Suprapubic skin (tissue), 4 donors: ENCODE data around the gene CRNN.

ENCODE experiments used
- EP300 ChIP-seq: sonication (generic); formaldehyde crosslinking; IDR thresholded peaks from one replicate; pipeline ENCODE4 v1.6.1; 2017; ENCODE audit warnings: antibody characterized with exemption
- POLR2AphosphoS5 ChIP-seq, 3 donors: sonication (generic); formaldehyde crosslinking; IDR thresholded peaks; one replicate each; pipeline ENCODE4 v1.6.1; 2017; ENCODE audit warnings: antibody characterized with exemption in 3 of 3

DNA sequence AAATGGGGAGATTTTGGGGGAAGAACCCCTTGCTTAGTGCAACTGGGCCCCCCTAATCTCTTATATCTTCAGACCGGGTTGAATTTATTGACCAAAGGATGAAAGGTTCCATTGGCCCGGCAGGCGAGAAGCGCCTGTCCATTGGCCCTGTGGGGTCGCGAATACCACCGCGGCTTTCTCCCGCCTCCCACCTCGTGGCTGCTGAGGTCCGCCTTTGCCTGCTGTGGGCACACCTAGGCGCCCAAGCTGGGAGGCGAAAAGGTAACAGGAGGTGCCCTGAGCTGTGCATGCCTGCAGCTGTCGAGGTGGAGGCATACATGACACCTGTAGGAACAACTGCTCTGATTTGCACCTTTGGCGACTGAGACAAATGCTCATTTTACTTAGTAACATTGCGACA, 33.1 kb downstream of the CRNN start:
- TF ChIP-seq EP300, result no peak
- no peak for TF ChIP-seq POLR2AphosphoS5 (IDR thresholded peaks at IDR 0.05)
